H9 (cell line): ENCODE measurements around the gene HHAT. TPM values are rescaled to one million over a fixed set of nuclear protein-coding genes. Genes with fewer than 3 reads are reported as not detected.

ENCODE experiments used
- DNase-seq: peaks from one replicate; pipeline ENCODE4 v3.0.0-alpha.2; 2017
- H2AFZ ChIP-seq: one replicate; pipeline ENCODE4 v1.6.1; 2013; ENCODE audit warnings: mild to moderate bottlenecking, low read length, control low read depth, moderate library complexity
- H2AK5ac ChIP-seq: 2 replicates; pipeline ENCODE4 v1.6.1; 2013; ENCODE audit warnings: low read length, control low read depth, mixed read lengths; ENCODE audit not compliant: insufficient read length
- H2BK120ac ChIP-seq: one replicate; pipeline ENCODE4 v1.6.1; 2013; ENCODE audit warnings: low read depth, mild to moderate bottlenecking, low read length, control low read depth, inconsistent platforms; ENCODE audit not compliant: poor library complexity, severe bottlenecking
- H2BK12ac ChIP-seq: 2 replicates; pipeline ENCODE4 v1.6.1; 2013; ENCODE audit warnings: low read length, control low read depth, mixed read lengths, low read depth; ENCODE audit not compliant: insufficient read length
- H2BK15ac ChIP-seq: 2 replicates; pipeline ENCODE4 v1.6.1; 2013; ENCODE audit warnings: low read depth, low read length, control low read depth
- H2BK20ac ChIP-seq: one replicate; pipeline ENCODE4 v1.6.1; 2013; ENCODE audit warnings: low read depth, mild to moderate bottlenecking, low read length, control low read depth, inconsistent platforms; ENCODE audit not compliant: poor library complexity, severe bottlenecking
- H2BK5ac ChIP-seq: 2 replicates; pipeline ENCODE4 v1.6.1; 2013; ENCODE audit warnings: low read length, control low read depth, mixed read lengths; ENCODE audit not compliant: insufficient read length
- H3K14ac ChIP-seq: 2 replicates; pipeline ENCODE4 v1.6.1; 2013; ENCODE audit warnings: low read length, control low read depth; ENCODE audit not compliant: insufficient read depth
- H3K18ac ChIP-seq: 2 replicates; pipeline ENCODE4 v1.6.1; 2013; ENCODE audit warnings: low read depth, mild to moderate bottlenecking, mixed read lengths, low read length, control low read depth; ENCODE audit not compliant: insufficient read length
- H3K23ac ChIP-seq: 2 replicates; pipeline ENCODE4 v1.6.1; 2013; ENCODE audit warnings: low read length, control low read depth, mixed read lengths, low read depth; ENCODE audit not compliant: insufficient read length
- H3K23me2 ChIP-seq: 2 replicates; pipeline ENCODE4 v1.6.1; 2013; ENCODE audit warnings: low read depth, mild to moderate bottlenecking, mixed read lengths, low read length, control low read depth; ENCODE audit not compliant: insufficient read length, poor library complexity, severe bottlenecking
- H3K27ac ChIP-seq: 2 replicates; pipeline ENCODE4 v1.5.1; 2013; ENCODE audit warnings: low read length, control low read depth, mixed read lengths, low read depth; ENCODE audit not compliant: insufficient read length
- H3K27me3 ChIP-seq: 2 replicates; pipeline ENCODE4 v1.6.1; 2013; ENCODE audit warnings: low read length, control low read depth, inconsistent platforms; ENCODE audit not compliant: insufficient read depth
- H3K4ac ChIP-seq: 2 replicates; pipeline ENCODE4 v1.6.1; 2013; ENCODE audit warnings: low read depth, mild to moderate bottlenecking, control low read depth, inconsistent platforms, low read length, moderate library complexity
- H3K4me1 ChIP-seq: 2 replicates; pipeline ENCODE4 v1.6.1; 2013; ENCODE audit warnings: low read length, control low read depth, inconsistent platforms; ENCODE audit not compliant: insufficient read depth
- H3K4me2 ChIP-seq: 2 replicates; pipeline ENCODE4 v1.6.1; 2013; ENCODE audit warnings: low read length, control low read depth, mixed read lengths; ENCODE audit not compliant: insufficient read length, insufficient read depth
- H3K56ac ChIP-seq: 2 replicates; pipeline ENCODE4 v1.6.1; 2013; ENCODE audit warnings: low read depth, mild to moderate bottlenecking, mixed read lengths, low read length, control low read depth; ENCODE audit not compliant: insufficient read length
- H3K79me1 ChIP-seq: 2 replicates; pipeline ENCODE4 v1.6.1; 2013; ENCODE audit warnings: low read depth, mild to moderate bottlenecking, moderate library complexity, low read length, control low read depth, inconsistent platforms; ENCODE audit not compliant: insufficient read depth, poor library complexity, severe bottlenecking
- H3K79me2 ChIP-seq: 2 replicates; pipeline ENCODE4 v1.6.1; 2013; ENCODE audit warnings: low read length, control low read depth, inconsistent platforms; ENCODE audit not compliant: insufficient read depth
- H3K9ac ChIP-seq: 2 replicates; pipeline ENCODE4 v1.6.1; 2013; ENCODE audit warnings: low read length, control low read depth, mixed read lengths; ENCODE audit not compliant: insufficient read length; ENCODE audit errors: extremely low read depth
- H3K9me3 ChIP-seq: one replicate; pipeline ENCODE4 v1.6.1; 2013; ENCODE audit warnings: low read depth, low read length, inconsistent platforms; ENCODE audit not compliant: control insufficient read depth
- H3T11ph ChIP-seq: one replicate; pipeline ENCODE4 v1.6.1; 2013; ENCODE audit warnings: mild to moderate bottlenecking, low read length, control low read depth, inconsistent platforms
- H4K20me1 ChIP-seq: one replicate; pipeline ENCODE4 v1.6.1; 2013; ENCODE audit not compliant: control insufficient read depth, insufficient read length, insufficient read depth
- H4K5ac ChIP-seq: 2 replicates; pipeline ENCODE4 v1.6.1; 2013; ENCODE audit warnings: low read depth, mild to moderate bottlenecking, mixed read lengths, low read length, control low read depth; ENCODE audit not compliant: insufficient read length
- H4K8ac ChIP-seq: replicated peaks from 2 replicates; pipeline ENCODE4 v1.6.1; 2013; ENCODE audit warnings: low read length, control low read depth, mixed read lengths, low read depth; ENCODE audit not compliant: insufficient read length
- H4K91ac ChIP-seq: 2 replicates; pipeline ENCODE4 v1.6.1; 2013; ENCODE audit warnings: low read depth, mild to moderate bottlenecking, moderate library complexity, mixed read lengths, low read length, control low read depth; ENCODE audit not compliant: insufficient read length
- H3K27ac Mint-ChIP-seq, 3 experiments: 2 replicates in 2 of 3; 3 replicates in 1 of 3; pipeline ENCODE4 v1.8.0; 2020 to 2021; ENCODE audit warnings: mixed read lengths in 3 of 3, mild to moderate bottlenecking in 1 of 3, moderate library complexity in 1 of 3
- H3K27me3 Mint-ChIP-seq: 2 replicates; pipeline ENCODE4 v1.8.0; 2021; ENCODE audit warnings: low read depth, mild to moderate bottlenecking, moderate library complexity, mixed read lengths
- H3K36me3 Mint-ChIP-seq, 3 experiments: 2 replicates in 2 of 3; 3 replicates in 1 of 3; pipeline ENCODE4 v1.8.0; 2020 to 2021; ENCODE audit warnings: low read depth in 3 of 3, mixed read lengths in 3 of 3; ENCODE audit not compliant: insufficient read depth in 1 of 3
- H3K4me1 Mint-ChIP-seq, 2 experiments: 2 replicates each; pipeline ENCODE4 v1.8.0; 2020; ENCODE audit warnings: mixed read lengths in 2 of 2
- H3K4me3 Mint-ChIP-seq, 2 experiments: 2 replicates in 1 of 2; 3 replicates in 1 of 2; pipeline ENCODE4 v1.8.0; 2020 to 2021; ENCODE audit warnings: mild to moderate bottlenecking in 2 of 2, mixed read lengths in 2 of 2, moderate library complexity in 1 of 2
- H3K9me3 Mint-ChIP-seq, 2 experiments: 2 replicates in 1 of 2; 3 replicates in 1 of 2; pipeline ENCODE4 v1.8.0; 2020; ENCODE audit warnings: mild to moderate bottlenecking in 2 of 2, mixed read lengths in 2 of 2, moderate library complexity in 1 of 2
- WGBS: extraction: QIAGEN DNeasy Blood & Tissue Kit; methylation state at CpG from one replicate; pipeline ENCODE4 v1.1.7; 2013; ENCODE audit warnings: missing lambda C conversion rate, low lambda C conversion rate, mixed read lengths; ENCODE audit not compliant: insufficient read length; ENCODE audit errors: extremely low coverage; 5-methylcytosine and 5-hydroxymethylcytosine counted together
- total RNA-seq: library from RNA; stranded (reverse); gene quantifications from 2 replicates; pipeline ENCODE4 v1.2.1, GENCODE V29; 2021
- TF ChIP-seq, protein P1 (sequence below): fragments of 200-600 bp; sonication (generic); conservative IDR thresholded peaks from 3 replicates; pipeline ENCODE4 v1.8.0; 2021; ENCODE audit warnings: antibody characterized with exemption, mild to moderate bottlenecking

HHAT gene
- total RNA-seq, 1 experiment from 2014 or later, result 0.48 TPM

DNA sequence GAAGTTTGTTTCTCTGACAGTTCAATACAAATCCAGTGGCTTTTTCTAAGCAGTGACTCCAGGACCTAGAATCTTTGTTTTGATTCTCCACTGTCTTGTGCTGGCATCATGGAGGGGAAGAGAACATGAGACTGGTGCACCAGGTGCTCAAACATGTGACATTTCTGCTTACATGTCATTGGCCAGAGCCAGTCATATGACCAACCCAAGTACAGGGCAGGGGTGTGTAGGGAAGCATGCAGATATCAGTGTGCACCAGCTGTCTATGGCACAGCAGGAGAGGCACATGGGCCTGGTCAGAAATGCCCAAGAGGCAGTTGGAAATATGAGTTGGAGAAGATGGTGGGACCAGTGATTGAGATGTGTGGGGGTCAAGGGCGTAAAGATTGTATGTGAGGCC is 297.0 kb downstream of the HHAT start:
- no peaks in the 10 kb centered on the region for H3K36me3 Mint-ChIP-seq
- H4K91ac ChIP-seq, result no peak overlapping the region
- H2BK5ac ChIP-seq, result no peak overlapping the region
- H2BK20ac ChIP-seq, result no peak overlapping the region
- H3K4me3 Mint-ChIP-seq, result no peak overlapping the region
- H3K23me2 ChIP-seq, result no peaks in the 10 kb centered on the region
- H3K9ac ChIP-seq, result no peak overlapping the region
- no peaks in the 10 kb centered on the region for H3K79me1 ChIP-seq
- no peaks in the 10 kb centered on the region for H3K9me3 Mint-ChIP-seq
- H4K8ac ChIP-seq, result no peak overlapping the region
- no peak overlapping the region for H2BK12ac ChIP-seq
- no peak overlapping the region for H2BK15ac ChIP-seq
- no peak overlapping the region for H3K23ac ChIP-seq
- no peaks in the 10 kb centered on the region for H3K9me3 ChIP-seq
- no peak overlapping the region for H3K4me2 ChIP-seq
- no peak overlapping the region for H3K14ac ChIP-seq
- H3K4ac ChIP-seq, result no peak overlapping the region
- no peaks in the 10 kb centered on the region for H3K79me2 ChIP-seq
- no peaks in the 10 kb centered on the region for H3K4me1 ChIP-seq
- WGBS, result no CpG with 5 or more reads among the region's 1 CpG
- H3T11ph ChIP-seq, result no peak overlapping the region
- no peak overlapping the region for H2BK120ac ChIP-seq
- no peaks in the 10 kb centered on the region for H3K27me3 ChIP-seq
- H4K5ac ChIP-seq, result no peak overlapping the region
- H3K27ac ChIP-seq, result no peak overlapping the region
- no peak overlapping the region for H3K56ac ChIP-seq
- H4K20me1 ChIP-seq, result no peaks in the 10 kb centered on the region
- H2AFZ ChIP-seq, result no peak overlapping the region
- H3K27me3 Mint-ChIP-seq, result no peaks in the 10 kb centered on the region
- no peak overlapping the region for H2AK5ac ChIP-seq
- H3K4me1 Mint-ChIP-seq, result peaks cover 0 to 5% of the 10 kb centered on the region in 2 experiments; a peak in 1 of 4 replicates
- H3K27ac Mint-ChIP-seq, result no peak overlapping the region
- no peak overlapping the region for H3K18ac ChIP-seq
- TF ChIP-seq, protein P1, sequence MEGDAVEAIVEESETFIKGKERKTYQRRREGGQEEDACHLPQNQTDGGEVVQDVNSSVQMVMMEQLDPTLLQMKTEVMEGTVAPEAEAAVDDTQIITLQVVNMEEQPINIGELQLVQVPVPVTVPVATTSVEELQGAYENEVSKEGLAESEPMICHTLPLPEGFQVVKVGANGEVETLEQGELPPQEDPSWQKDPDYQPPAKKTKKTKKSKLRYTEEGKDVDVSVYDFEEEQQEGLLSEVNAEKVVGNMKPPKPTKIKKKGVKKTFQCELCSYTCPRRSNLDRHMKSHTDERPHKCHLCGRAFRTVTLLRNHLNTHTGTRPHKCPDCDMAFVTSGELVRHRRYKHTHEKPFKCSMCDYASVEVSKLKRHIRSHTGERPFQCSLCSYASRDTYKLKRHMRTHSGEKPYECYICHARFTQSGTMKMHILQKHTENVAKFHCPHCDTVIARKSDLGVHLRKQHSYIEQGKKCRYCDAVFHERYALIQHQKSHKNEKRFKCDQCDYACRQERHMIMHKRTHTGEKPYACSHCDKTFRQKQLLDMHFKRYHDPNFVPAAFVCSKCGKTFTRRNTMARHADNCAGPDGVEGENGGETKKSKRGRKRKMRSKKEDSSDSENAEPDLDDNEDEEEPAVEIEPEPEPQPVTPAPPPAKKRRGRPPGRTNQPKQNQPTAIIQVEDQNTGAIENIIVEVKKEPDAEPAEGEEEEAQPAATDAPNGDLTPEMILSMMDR, result no peak
- no peak for DNase-seq
